C4-2B (cell line): Measurements from ENCODE around the gene DGKI.

Experiments
- CTCF ChIP-seq: fragments of 450-650 bp; conservative IDR thresholded peaks from 2 replicates; pipeline ENCODE4 v1.5.1; 2017; ENCODE audit warnings: mild to moderate bottlenecking
- ZFX ChIP-seq: fragments of 450-650 bp; IDR thresholded peaks from 2 replicates; pipeline ENCODE4 v1.6.1; 2017

DNA sequence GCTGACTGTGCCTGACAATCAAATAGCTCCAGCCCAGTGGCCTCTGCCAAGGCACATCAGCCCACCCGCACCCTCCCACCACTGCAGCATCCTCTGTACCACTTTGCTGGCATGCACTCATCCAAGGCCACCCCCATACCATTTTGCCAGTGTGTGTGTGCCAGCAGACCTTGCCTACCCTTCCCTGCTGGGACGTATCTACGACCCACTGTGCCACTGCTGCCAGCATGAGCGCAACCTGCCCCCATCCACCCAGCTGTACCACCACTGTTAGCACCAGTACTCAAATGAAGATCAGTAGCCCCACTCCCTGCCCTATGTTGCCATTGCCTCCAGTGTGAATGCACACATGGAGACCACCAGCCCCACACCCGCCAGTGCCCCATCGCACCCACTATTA lies 353.9 kb downstream of the DGKI start:
- TF ChIP-seq CTCF, result no peak
- TF ChIP-seq ZFX, result no peak
